ENCODE results near the gene NLGN4Y. TPM values are rescaled to one million over a fixed set of nuclear protein-coding genes. Genes with fewer than 3 reads are reported as not detected.

NLGN4Y gene
- total RNA-seq, 4 donors from 2014 or later, result 18.1 to 18.9 TPM; not detected in 2

GRCh38 chrY:14618513-14618912 lies 94.2 kb downstream of the NLGN4Y start:
- Histone ChIP-seq H3K4me1 (no peaks in the 10 kb centered on the region), H3K9me3 (no peaks in the 10 kb centered on the region), H3K4me3 (no peak overlapping the region), H3K27me3 (no peaks in the 10 kb centered on the region), H3K27ac (no peak overlapping the region), H3K36me3 (no peaks in the 10 kb centered on the region)
- 90% methylated on average over 2 of the region's 2 CpGs; no CpG with 5 or more reads in 1 of the 2 donors for WGBS, 2 donors
- intact Hi-C loops (cut with DNase I), result no loop called here
- TF ChIP-seq CTCF (IDR thresholded peaks at IDR 0.05) (peak in 1 of 6 experiments; percentile 18), POLR2A (IDR thresholded peaks at IDR 0.05) (no peak)
- no peak for DNase-seq

- WGBS, 2 donors, result 93% methylated on average over 2 of the region's 6 CpGs; no CpG with 5 or more reads in 1 of the 2 donors
- H3K4me1 ChIP-seq, result peaks cover 0 to 5% (median 0%) of the 10 kb centered on the region in 3 donors
- H3K27me3 ChIP-seq, result no peaks in the 10 kb centered on the region
- no peak overlapping the region for H3K27ac ChIP-seq
- no peaks in the 10 kb centered on the region for H3K9me3 ChIP-seq
- no peaks in the 10 kb centered on the region for H3K36me3 ChIP-seq
- H3K4me3 ChIP-seq, result no peak overlapping the region
- DNase-seq, result no peak
- TF ChIP-seq POLR2A (IDR thresholded peaks at IDR 0.05) (no peak), CTCF (IDR thresholded peaks at IDR 0.05) (no peak)
- intact Hi-C loops (cut with DNase I), result no loop called here
These were observed 103.9 kb downstream of the NLGN4Y start for GRCh38 chrY:14628208-14628607.

GRCh38 chrY:14631676-14632075 lies 107.3 kb downstream of the NLGN4Y start:
- no peak for DNase-seq
- WGBS, 2 donors, result 33% methylated on average over 1 of the region's 1 CpG; no CpG with 5 or more reads in 1 of the 2 donors
- Histone ChIP-seq H3K27me3 (no peaks in the 10 kb centered on the region), H3K27ac (no peak overlapping the region), H3K36me3 (no peaks in the 10 kb centered on the region), H3K9me3 (no peaks in the 10 kb centered on the region), H3K4me1 (peaks cover 0 to 5% (median 0%) of the 10 kb centered on the region in 3 donors), H3K4me3 (no peak overlapping the region)
- intact Hi-C loops (cut with DNase I), result no loop called here
- TF ChIP-seq POLR2A (IDR thresholded peaks at IDR 0.05), result no peak

- intact Hi-C loops (cut with DNase I), result no loop called here
- no peaks in the 10 kb centered on the region for H3K36me3 ChIP-seq
- no peaks in the 10 kb centered on the region for H3K27me3 ChIP-seq
- no peaks in the 10 kb centered on the region for H3K9me3 ChIP-seq
- TF ChIP-seq POLR2A (IDR thresholded peaks at IDR 0.05) (no peak), CTCF (IDR thresholded peaks at IDR 0.05) (no peak)
- no peak overlapping the region for H3K4me3 ChIP-seq
- H3K27ac ChIP-seq, result no peak overlapping the region
- WGBS, 2 donors, result 84% methylated on average over 2 of the region's 2 CpGs; no CpG with 5 or more reads in 1 of the 2 donors
- H3K4me1 ChIP-seq, result peaks cover 0 to 5% (median 0%) of the 10 kb centered on the region in 3 donors
- no peak for DNase-seq
These were observed 109.4 kb downstream of the NLGN4Y start for GRCh38 chrY:14633718-14634117.

GRCh38 chrY:14634954-14635353 lies 110.6 kb downstream of the NLGN4Y start:
- Histone ChIP-seq H3K36me3 (no peaks in the 10 kb centered on the region), H3K4me3 (no peak overlapping the region), H3K4me1 (peaks cover 0 to 5% (median 0%) of the 10 kb centered on the region in 3 donors), H3K9me3 (no peaks in the 10 kb centered on the region), H3K27ac (no peak overlapping the region), H3K27me3 (no peaks in the 10 kb centered on the region)
- no peak for DNase-seq
- TF ChIP-seq CTCF (IDR thresholded peaks at IDR 0.05) (no peak), POLR2A (IDR thresholded peaks at IDR 0.05) (no peak)
- intact Hi-C loops (cut with DNase I), result no loop called here

GRCh38 chrY:14637551-14637950 lies 113.2 kb downstream of the NLGN4Y start:
- Histone ChIP-seq H3K36me3 (no peaks in the 10 kb centered on the region), H3K9me3 (no peaks in the 10 kb centered on the region), H3K27me3 (no peaks in the 10 kb centered on the region), H3K4me3 (no peak overlapping the region), H3K4me1 (no peaks in the 10 kb centered on the region), H3K27ac (no peak overlapping the region)
- TF ChIP-seq CTCF (IDR thresholded peaks at IDR 0.05) (no peak), POLR2A (IDR thresholded peaks at IDR 0.05) (no peak)
- intact Hi-C loops (cut with DNase I), result no loop called here
- no peak for DNase-seq
